ENCODE results near the gene MSH6.
"Not testable (repeated sequence)": the region's sequence is repeated elsewhere in the genome, so short reads cannot be mapped to it uniquely, and the experiment has no call there.

Gene MSH6

GRCh38 chr2:47838249-47838648 is 55.3 kb downstream of the MSH6 start:
- no peak for DNase-seq (ENCODE audit: low read depth in 1 of 2, low spot score in 1 of 2)

DNA sequence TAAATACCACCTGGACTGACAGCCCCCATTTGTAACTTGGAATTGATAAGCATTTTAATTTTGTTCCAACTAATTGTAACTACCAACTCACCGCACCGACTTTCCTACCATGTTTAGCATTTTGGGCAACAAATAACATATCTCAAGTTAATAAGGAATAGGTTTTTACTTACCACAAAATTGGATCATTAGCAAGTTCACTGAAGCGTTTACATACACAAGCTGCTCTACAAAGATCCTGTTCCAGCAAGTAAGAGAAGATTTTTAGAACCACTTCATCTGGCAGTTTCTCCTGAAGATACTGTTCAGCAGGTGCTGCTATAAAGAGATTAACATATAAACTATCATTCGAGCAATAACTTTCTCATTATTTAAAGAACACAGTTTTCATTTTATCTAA is 55.7 kb downstream of the MSH6 start:
- DNase-seq (ENCODE audit: low read depth in 1 of 2, low spot score in 1 of 2), result no peak

DNA sequence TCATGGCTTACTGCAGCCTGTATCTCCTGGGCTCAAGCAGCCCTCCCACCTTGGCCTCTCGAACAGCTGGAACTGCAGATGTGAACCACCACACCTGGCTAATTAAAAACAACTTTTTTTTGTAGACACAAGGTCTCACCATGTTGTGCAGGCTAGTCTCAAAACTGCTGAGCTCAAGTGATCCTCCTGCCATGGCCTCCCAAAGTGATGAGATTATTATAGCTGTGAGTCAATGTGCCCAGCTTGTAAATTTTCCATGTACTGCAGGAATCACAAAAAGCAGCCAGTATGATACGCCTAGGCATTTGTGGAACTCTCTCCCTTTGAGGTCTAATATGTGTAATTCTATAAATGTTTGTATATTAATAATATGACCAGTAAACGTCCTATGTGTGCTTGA is 59.9 kb downstream of the MSH6 start:
- no peak for DNase-seq (ENCODE audit: low read depth in 1 of 2, low spot score in 1 of 2)

GRCh38 chr2:47843407-47843806 is 60.5 kb downstream of the MSH6 start:
- DNase-seq (ENCODE audit: low read depth in 1 of 2, low spot score in 1 of 2), result no peak

DNA sequence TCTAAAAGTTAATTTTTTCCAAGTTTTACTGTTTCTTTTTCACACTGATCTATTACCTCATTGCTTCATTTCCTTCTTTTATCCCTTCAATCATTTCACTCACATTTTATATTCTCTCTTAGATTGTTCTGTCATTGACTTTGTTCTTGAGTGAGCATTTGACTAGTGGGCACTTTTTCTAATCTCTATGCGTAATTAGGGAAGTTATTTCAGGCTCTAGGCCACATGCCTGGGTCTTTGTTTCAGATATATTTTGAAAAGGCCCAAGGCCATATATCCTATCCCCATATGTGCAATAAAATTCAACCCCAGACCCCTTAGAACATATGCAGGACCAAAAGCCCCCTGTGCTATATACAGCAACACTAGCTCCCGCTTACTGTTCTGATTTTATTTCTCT is 61.2 kb downstream of the MSH6 start:
- no peak for DNase-seq (ENCODE audit: low read depth in 1 of 2, low spot score in 1 of 2)

GRCh38 chr2:47849368-47849767 is 66.4 kb downstream of the MSH6 start:
- no peak for DNase-seq (ENCODE audit: low read depth in 1 of 2, low spot score in 1 of 2)

DNA sequence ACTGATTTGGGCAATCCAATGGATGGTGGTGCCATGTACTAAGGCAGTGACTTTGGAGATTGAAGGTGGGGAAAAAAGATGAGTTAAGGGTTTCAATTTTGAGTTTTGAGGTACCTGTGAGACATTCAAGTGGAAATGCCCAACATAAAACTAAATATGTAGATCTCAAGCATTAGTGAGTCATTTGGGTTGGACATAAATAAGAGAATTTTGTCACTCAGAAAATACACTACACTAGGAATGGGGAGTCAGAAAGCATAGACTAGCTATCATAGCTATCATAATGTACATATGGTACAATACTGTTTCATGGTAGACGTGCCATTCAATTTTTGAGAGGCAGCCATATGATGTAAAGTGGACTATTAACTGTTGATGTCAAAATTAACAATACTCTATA is 67.3 kb downstream of the MSH6 start:
- DNase-seq (ENCODE audit: low read depth in 1 of 2, low spot score in 1 of 2), result no peak

- DNase-seq (ENCODE audit: low read depth in 1 of 2, low spot score in 1 of 2), result not testable (repeated sequence)
Observed at GRCh38 chr2:47853067-47853777, 70.3 kb downstream of the MSH6 start.
